HG02970 (cell line): ENCODE measurements around the gene WNT8A.
A peak's percentile ranks its signal among the peaks of the same experiment; 100 is the strongest.
"Not testable (repeated sequence)": the region's sequence is repeated elsewhere in the genome, so short reads cannot be mapped to it uniquely, and the experiment has no call there.

Experiments used
- ATAC-seq: cut with Tn5 transposase; IDR thresholded peaks from one replicate; pipeline ENCODE4 v1.9.1; 2021; ENCODE audit warnings: mild to moderate bottlenecking, moderate library complexity, moderate number of reproducible peaks; ENCODE audit not compliant: unreplicated experiment, low FRiP score

The WNT8A gene, protein sequence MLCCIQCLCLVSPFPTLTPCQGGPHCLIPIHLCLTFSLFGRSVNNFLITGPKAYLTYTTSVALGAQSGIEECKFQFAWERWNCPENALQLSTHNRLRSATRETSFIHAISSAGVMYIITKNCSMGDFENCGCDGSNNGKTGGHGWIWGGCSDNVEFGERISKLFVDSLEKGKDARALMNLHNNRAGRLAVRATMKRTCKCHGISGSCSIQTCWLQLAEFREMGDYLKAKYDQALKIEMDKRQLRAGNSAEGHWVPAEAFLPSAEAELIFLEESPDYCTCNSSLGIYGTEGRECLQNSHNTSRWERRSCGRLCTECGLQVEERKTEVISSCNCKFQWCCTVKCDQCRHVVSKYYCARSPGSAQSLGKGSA

DNA sequence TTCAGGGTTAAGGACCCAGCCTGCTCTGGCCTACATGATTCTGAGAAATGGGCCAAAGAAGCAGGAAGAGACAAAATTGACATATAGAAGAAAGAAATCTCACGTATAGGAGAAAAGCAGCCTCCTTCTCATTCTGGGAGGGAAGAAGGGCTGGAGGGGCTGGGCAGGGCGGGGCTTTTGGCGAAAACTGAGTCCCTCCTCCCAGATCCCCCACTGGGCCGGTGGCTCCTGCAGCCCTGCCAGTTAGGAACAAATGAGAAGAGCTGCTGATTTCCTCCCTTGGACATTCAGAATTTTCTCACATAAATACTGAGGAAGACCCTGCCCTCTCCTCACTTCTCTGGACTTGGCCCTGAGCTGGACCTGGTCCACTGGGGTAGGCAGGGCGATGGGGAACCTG, at the start of gene WNT8A:
TSS of gene WNT8A (plus strand) at position 332 of the 400 bp plus-strand sequence. CDS start 95 bp downstream, outside the sequence.
- ATAC-seq = no peak

DNA sequence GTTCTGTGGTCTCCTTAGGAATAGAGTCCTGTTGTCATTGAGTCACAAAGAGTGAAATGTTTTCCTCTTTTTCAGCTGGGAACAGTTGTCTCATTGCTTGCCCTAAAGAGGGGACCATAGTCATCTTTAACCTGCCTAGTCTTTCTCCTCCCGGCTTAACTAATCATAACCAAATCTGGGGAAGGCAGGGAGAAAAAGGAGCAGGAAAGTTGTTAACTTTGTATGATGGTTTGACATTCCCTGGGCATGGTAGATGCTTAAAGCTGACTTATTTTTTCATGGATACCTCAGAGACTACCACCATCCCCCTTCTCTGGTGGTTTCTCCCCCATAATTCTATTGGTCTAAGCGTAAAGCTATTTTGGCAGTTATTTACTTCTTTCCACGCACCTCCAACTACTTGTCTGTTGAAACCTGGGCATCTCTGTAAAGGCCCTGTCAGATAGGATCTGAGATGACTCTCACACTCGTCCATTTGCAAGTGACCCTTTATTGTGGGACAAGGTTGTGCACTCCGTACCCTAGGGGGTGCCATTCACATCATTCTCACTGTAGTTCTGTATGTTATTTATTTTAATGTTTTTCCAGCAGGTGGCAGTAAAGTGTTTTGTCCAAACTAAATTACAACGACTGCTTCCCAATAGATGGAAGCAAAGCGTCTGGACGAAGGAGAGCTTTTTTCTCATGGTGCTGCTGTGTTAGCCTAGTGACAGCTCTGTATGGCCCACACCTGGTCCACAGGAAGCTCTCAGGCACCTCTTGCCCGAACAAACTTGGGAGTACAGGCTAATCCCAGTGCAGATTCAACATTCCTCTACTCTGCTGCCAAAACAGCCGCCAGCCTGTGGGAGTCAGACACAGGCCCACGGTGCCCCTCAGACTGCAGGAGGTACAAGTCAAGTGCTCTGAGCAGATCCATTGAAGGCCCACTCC, 48.0 kb upstream of the WNT8A start:
- ATAC-seq = peak; percentile 22

DNA sequence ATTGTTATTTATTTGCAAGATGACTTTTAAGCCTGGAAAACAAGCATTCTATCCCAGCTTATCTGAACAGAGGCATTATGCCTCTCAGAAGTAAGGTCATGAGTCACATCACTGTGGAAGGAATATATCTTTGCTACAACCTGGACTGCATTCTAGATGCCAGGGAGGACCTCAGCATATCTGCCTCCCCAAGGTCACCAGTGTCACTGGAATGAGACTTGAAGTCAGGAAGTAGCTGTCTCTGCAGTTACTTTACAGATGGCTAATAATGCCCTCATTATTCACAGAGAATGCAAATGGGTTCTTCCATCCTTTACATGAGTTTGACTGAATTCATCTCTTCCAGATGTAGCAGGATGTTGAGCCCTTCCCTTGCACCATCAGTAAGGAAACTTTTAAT, 46.6 kb upstream of the WNT8A start:
- no peak for ATAC-seq

DNA sequence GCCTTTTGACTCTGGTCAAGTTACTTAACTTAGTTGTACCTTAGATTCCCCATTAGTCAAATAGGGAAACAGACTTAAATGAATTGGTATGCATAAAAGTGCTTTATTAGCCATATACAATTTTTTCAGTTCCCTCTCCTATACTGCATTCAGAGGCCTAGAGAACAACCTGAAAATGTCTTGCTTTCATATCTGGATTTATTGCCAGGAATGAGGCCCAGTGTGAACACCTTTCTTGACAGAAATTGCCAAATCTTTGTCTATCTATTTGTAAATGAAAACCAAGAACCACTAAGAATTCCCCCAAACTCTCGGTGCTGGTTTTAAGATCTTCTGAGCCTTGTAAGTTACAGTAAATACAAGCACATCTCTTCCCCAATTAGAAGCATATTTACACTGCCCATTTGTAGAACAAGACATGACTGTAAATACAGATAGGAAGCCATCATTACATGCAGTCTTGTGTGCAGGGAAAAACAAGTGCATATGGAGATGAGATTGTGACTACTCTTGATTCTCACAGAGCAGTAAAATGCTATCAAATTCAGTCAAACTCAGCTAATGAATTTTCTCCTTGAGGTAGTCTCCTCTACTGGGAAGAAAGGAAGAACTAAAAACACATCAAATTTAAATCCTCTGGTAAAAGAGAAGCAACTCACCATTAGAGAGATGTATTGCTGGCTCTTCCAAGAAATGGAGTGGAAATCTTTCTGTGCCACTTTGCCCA, 45.8 kb upstream of the WNT8A start:
- ATAC-seq = no peak

DNA sequence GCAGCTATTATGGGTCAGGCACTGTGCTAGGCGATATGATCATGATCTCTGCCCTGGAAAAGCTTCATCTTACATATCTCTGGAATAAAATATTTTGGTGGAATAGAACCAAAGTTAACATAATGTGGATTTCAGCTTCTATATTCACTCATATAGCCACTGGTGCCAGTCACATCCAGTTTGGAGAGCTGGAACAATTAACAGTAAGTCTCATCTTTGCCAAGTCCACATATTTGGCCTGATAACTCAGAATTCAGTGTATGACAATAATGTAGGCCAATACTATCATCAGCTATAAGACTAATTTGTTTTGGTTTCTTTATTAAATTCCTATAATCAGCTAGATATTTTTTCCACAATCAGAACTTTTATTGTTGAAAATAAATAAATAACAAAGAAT, 45.0 kb upstream of the WNT8A start:
- ATAC-seq = no peak

DNA sequence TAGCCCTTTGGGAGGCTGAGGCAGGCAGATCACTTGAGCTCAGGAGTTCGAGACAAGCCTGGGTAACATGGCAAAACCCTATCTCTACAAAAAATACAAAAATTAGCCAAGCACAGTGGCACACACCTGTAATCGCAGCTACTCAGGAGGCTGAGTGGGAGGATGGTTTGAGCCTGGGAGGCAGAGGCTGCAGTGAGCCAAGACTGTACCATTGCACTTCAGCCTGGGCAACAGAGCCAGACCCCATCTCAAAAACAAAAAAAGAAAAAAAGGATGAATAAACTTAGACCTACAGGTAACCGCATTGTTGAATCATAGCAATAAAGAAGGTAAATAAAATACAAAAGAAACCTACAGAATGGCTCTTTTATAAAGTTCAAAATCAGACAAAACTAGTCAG, 38.5 kb upstream of the WNT8A start:
- not testable (repeated sequence) for ATAC-seq

DNA sequence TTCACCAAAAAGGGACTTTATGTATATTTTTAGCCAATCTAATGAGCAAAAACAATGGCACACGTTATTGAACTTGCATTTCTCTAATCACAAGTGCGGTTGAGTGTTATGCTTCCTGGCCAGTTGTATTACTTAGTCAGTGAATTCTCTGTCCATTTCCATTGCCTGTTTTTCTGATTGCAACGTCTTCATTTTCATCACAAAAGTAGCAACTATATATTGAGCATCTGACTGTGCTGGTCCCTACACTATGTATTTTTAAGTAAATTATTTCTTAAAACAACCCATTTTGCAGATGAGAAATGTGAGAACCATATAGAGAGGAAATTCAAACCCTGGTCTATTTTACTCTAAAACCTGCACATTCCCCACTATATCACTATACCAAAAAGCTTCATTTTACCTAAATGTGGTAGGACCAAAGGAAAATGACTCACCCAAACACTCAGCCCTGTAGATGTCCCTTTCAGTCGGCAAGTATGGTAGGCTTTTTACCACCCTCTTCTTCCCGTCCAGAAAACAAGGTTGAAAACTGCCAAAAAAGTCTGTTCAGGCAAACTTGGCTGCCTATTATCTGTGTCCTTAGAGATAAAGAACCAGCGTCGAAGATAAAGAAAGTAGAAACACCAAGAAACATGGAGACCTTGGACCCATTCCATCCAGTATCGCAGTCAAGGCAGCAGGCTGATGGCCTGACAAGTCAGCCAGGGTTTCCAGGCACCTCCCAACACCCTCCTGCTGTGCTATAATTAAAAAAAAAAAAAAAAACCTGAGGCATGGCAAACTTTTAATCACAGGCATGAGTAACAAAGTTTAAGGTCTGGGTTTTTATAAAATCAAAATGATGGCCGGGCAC, 32.2 kb upstream of the WNT8A start:
- ATAC-seq = no peak

DNA sequence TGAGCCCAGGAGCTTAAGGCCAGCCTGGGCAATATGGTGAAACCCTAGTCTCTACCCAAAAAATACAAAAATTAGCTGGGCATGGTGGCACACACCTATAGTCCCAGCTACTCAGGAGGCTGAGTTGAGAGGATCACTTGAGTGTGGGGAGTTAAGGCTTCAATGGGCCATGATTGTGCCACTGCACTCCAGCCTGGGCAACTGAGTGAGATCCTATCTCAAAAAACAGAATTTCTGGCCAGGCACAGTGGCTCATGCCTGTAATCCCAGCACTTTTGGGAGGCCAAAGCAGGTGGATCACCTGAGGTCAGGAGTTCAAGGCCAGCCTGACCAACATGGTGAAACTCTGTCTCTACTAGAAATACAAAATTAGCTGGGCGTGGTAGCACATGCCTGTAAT, 31.1 kb upstream of the WNT8A start:
- ATAC-seq = not testable (repeated sequence)

DNA sequence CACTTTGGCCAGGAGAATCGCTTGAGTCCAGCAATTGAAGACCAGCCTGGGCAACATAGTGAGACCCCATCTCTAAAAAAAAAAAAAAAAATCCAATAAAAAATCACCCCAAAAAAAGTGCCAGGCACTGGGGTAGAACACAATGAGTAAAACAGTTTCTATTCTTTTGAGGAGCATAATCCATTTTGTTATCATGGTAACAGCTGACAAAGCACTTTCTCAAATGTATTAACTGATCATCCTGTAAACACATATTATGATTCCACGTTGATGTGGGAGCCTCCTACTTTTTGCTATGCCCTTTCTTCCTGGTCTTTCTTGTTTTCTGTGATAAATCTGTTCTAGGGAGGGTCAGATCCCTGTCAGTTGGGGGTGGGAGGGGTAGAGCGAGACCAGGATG, 30.3 kb upstream of the WNT8A start:
- ATAC-seq = no peak

DNA sequence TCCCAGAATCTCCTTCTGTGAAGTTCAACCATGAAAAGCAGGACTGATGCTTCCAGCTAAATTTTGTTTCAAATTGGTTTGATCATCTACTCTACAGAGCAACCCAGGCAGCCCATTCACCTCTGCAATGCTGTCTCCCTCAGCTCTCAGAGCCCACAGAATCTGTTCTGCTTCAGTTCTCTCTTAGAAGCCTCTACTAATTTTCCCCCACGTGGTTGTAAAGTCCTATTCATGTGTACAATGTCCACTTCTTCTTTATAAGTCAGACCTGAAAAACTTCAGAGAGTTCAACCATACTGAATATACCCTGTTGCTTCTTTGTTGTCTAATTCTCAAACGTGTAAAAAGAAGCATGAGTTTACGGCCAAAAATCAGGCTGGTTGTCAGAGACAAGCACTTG, 29.6 kb upstream of the WNT8A start:
- no peak for ATAC-seq

DNA sequence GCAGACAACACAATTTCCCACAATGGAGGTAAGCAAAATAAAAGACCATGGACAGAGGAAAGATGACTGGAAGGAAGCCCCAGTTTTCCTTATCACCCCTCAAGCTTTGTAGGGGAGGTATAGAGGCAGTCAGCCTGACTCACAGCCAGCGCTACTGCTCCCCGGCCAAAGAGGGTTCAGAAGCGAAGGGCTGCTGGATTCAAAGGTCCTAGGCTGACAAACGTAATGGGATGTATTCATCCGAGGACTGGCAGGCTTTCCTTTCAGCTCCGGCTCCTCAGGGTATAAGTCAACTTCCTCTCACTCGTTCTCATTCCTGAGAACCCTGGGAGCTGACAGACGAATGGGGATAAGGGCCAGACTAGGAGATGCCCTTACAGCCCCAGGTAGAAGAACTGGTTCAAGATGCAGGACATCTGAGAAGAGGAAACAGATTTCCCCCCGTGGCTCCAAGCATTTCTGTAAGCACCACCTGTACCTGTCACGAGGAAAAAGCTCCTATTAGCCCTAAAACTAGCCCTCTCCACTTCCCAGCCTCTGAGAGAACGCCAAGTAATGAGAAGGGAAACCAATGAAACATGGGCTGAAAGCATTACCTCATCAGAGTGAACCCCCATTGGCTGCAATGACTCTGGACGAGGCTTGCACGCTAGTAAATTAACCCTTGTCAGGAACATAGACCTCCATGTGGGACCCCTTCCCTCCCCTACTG, 28.8 kb upstream of the WNT8A start:
- ATAC-seq = no peak

DNA sequence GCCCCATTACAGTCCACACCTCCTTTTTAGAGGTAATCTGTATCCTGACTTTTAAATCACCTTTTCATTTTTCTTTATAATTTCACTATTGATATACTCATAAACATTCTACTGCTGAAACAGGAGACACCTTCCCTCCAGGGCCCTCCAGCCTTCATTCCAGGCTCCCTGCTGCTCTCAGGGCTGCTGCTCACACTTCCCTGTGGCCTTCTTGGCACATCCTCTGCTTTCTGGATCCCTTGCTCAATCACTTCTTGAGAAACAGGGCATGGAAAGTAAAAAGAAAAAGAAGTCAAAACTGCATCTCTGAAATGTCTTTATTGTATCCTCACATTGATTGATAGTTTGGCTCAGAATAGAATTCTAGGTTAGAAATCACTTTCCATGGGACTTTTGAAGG, 19.3 kb upstream of the WNT8A start:
- ATAC-seq = no peak

DNA sequence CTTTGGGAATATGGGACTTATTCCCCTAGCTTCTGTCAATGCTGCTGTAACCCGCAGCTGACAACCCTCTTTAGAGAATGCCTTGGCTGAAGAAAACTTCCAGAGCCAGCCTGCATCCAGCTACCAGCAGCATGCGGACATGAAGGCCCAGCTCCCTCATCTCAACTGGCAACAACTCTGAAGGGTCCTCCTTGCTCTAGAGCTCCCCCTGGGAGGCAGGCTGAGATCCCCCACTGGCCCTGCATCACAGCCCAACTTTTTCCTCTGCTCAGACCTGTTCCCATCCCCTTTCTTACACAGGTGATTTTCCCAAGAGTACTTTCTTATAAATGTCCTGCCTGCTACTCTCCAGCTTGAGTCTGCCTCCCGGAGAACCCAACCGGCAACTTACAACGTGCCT, 18.7 kb upstream of the WNT8A start:
- no peak for ATAC-seq

DNA sequence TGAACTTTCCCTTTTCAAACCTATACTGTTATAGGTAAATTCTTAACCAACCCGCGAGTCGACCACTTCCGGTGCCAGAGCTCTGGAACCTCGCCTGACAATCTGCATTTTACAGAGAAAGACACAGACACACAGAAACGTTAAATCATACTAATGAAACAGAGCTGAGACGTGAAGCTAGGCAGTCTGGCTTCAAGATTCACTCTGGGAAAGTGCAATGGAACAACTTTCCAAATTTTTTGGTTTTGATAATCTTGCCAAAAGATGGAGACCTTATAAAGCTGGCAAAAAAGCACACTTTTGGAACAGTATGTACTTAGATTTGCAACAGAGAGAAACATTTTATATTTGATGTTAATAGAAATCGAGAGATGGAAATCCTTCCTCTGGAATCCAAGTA, 15.9 kb upstream of the WNT8A start:
- ATAC-seq = no peak

DNA sequence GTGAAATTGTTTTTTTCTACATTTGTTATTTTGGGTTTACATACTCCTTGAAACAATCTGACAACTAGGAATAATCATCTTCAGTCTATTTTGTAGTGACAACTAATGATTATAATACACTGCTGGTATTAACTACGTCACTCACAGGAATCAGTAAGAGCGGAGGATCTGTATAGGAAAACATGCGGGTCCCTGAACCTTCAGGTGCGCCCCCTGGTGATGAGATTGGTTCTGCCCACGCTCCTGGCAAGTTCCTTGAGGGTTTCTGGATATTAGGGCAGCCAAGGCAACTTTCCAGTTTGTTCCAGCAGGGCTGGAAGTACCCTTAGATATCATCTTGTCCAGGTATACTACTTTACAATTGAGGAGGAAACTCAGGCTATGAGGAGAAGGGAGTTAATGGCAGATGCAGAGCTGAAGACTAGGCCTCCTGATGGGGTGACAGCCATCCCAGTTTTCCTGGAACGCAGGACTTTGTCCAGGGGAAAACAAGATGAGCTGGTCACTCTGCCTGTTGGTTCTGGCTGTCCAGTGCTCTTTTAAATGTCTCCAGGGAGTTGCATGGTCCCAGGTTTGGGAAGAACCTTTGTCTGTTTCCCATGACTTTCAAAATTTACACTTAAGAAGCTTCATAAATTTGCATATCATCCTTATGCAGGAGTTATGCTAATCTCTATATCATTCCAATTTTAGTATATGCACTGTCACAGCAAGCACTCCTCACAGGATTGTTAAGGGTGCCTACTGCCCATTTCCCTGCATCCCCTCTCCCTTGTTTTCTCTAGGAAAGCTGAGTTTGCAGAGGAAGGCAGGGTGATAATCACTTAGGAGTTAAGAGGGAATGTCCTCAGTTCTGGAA, 14.9 kb upstream of the WNT8A start:
- ATAC-seq = no peak

DNA sequence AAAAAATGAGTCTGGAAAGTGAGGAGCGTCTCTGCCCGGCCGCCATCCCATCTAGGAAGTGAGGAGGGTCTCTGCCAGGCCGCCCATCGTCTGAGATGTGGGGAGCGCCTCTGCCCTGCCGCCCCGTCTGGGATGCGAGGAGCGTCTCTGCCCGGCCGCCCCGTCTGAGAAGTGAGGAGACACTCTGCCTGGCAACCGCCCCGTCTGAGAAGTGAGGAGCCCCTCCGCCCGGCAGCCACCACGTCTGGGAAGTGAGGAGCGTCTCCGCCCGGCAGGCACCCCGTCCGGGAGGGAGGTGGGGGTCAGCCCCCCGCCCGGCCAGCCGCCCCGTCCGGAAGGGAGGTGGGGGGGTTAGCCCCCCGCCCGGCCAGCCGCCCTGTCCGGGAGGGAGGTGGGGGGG, 13.8 kb upstream of the WNT8A start:
- ATAC-seq = not testable (repeated sequence)

DNA sequence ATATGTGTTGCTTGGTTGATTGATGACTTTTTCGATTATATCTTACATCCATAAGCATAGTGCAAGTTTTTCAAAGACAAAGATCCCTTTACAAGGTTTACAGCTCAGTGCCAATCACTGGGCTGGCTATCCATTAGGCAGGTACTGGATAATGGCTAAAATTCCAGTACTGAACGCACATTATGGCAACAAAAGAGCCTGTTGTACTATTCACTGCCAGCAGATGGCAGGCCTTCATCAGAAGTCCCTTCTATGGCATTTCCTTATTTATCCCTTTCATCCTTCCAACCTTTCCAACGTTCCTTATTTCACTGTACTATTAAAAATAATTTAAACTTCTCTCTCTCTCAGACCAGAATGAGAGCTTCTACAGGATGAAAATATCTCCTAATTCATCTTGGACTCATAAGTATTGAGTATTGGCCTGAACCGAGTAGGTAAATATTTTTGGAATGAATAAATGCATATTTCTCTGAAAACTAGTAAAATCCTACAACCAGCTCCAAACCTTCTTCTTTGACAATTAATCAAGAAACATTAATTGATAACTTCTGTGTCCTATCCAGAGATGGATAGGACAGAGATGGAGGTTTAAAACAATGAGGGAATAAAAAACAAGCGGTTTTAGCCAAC, 6.7 kb upstream of the WNT8A start:
- ATAC-seq = no peak

DNA sequence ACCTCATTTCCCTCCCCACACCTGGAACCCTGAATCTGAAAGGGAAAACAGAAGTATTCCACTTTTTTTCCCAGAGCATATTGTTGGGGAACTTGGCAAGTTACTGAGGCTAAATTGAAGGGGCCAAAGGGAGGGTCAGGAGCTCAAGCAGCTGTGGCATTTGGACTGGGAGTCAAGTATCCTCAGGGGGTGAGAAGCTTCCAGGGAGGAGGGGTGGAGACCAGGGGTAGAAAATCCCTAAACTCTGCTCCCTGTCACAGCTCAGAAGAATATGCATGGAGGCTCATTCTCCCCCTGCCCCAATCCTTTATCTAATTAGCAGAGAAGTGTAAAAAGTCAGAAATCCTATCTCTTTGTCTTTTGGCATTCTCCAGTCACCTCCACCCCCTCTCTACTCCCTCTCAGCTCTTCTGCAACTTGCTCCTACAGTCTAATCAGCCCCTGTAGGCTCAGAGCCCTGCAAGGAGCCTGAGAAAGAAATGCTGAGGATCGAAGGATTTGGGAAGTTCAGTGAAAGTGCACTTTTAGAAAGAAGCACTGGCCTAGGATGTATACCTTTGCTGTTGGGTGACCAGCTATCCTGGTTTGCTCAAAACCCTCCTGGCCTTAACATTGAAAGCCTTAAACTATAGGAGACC, 5.7 kb upstream of the WNT8A start:
- ATAC-seq = no peak
